Measurements from ENCODE around the gene FKRP.

DNA sequence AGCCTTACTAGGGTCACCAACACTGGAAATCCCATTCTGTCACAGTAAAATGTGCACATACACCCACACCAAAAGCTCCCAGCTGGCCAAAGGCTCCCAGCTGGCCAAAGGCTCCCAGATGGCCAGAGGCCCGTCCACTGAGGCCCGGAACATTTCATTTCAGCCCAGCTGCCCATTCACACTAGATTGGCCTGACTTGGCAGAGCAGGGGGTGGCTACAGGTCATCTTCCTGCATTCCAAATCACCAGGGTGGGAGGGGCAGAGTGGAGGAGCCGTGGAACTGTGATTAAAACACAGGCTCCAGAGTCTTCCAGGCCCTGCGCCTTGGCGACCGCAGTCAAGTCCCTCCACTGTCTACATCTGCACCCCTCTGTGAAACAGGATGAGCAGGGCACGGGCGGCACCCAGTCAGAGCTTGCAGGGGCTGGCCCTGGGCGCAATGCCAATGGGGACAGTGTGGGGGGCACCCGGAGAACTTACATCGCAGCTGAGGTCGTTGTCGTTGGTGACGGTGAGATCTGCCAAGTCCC is 18.8 kb upstream of the FKRP start:
- TF ChIP-seq, protein P1, sequence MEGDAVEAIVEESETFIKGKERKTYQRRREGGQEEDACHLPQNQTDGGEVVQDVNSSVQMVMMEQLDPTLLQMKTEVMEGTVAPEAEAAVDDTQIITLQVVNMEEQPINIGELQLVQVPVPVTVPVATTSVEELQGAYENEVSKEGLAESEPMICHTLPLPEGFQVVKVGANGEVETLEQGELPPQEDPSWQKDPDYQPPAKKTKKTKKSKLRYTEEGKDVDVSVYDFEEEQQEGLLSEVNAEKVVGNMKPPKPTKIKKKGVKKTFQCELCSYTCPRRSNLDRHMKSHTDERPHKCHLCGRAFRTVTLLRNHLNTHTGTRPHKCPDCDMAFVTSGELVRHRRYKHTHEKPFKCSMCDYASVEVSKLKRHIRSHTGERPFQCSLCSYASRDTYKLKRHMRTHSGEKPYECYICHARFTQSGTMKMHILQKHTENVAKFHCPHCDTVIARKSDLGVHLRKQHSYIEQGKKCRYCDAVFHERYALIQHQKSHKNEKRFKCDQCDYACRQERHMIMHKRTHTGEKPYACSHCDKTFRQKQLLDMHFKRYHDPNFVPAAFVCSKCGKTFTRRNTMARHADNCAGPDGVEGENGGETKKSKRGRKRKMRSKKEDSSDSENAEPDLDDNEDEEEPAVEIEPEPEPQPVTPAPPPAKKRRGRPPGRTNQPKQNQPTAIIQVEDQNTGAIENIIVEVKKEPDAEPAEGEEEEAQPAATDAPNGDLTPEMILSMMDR (conservative IDR thresholded peaks at IDR 0.05): no peak
- no peak for TF ChIP-seq EZH2 (IDR thresholded peaks at IDR 0.05; ENCODE audit: low read depth)

Data from PC-9 (cell line).